Fibroblast of gingiva (primary cell): ENCODE data around the gene TMEM98.
"Not testable (repeated sequence)": the region's sequence is repeated elsewhere in the genome, so short reads cannot be mapped to it uniquely, and the experiment has no call there.

ENCODE experiments used
- DNase-seq: peaks from one replicate; pipeline ENCODE4 v3.0.0-alpha.2; 2011; ENCODE audit warnings: low read depth

The TMEM98 gene

GRCh38 chr17:32915245-32915644, 12.7 kb upstream of the TMEM98 start:
- DNase-seq = no peak

GRCh38 chr17:32916134-32916533, 11.8 kb upstream of the TMEM98 start:
- DNase-seq = no peak

GRCh38 chr17:32917081-32917480, 10.9 kb upstream of the TMEM98 start:
- DNase-seq = no peak

GRCh38 chr17:32917842-32918241, 10.1 kb upstream of the TMEM98 start:
- no peak for DNase-seq

GRCh38 chr17:32919876-32920275, 8.1 kb upstream of the TMEM98 start:
- peak; percentile 63 for DNase-seq

GRCh38 chr17:32920293-32920692, 7.7 kb upstream of the TMEM98 start:
- DNase-seq = no peak

GRCh38 chr17:32921017-32921416, 6.9 kb upstream of the TMEM98 start:
- DNase-seq = no peak

GRCh38 chr17:32923905-32924304, 4.0 kb upstream of the TMEM98 start:
- DNase-seq = not testable (repeated sequence)

- no peak for DNase-seq
Measured at GRCh38 chr17:32926183-32926582, 1.8 kb upstream of the TMEM98 start.

GRCh38 chr17:32926789-32927188, 1.2 kb upstream of the TMEM98 start:
- not testable (repeated sequence) for DNase-seq

- DNase-seq = no peak
Measured at GRCh38 chr17:32927201-32927723, 691 bp upstream of the TMEM98 start.

- DNase-seq = no peak
Measured at GRCh38 chr17:32928586-32929535, 908 bp downstream of the TMEM98 start.

- no peak for DNase-seq
Measured at GRCh38 chr17:32929588-32929987, 1.6 kb downstream of the TMEM98 start.

- DNase-seq = no peak
Measured at GRCh38 chr17:32930512-32930911, 2.6 kb downstream of the TMEM98 start.

- peak; percentile 33 for DNase-seq
Measured at GRCh38 chr17:32931686-32932085, 3.7 kb downstream of the TMEM98 start.

- DNase-seq = no peak
Measured at GRCh38 chr17:32933881-32934280, 5.9 kb downstream of the TMEM98 start.

- no peak for DNase-seq
Measured at GRCh38 chr17:32935726-32936125, 7.8 kb downstream of the TMEM98 start.

GRCh38 chr17:32936186-32936893, 8.4 kb downstream of the TMEM98 start:
- DNase-seq = no peak

GRCh38 chr17:32936894-32937500, 9.0 kb downstream of the TMEM98 start:
- DNase-seq = peak; percentile 53

- no peak for DNase-seq
Measured at GRCh38 chr17:32940706-32941390, 12.9 kb downstream of the TMEM98 start.

- no peak for DNase-seq
Measured at GRCh38 chr17:32941419-32942032, 13.6 kb downstream of the TMEM98 start.
